ENCODE results near the gene KCNK16. TPM values are rescaled to one million over a fixed set of nuclear protein-coding genes. Genes with fewer than 3 reads are reported as not detected.

Gene KCNK16
- total RNA-seq, 1 experiment from 2014 or later: not detected

DNA sequence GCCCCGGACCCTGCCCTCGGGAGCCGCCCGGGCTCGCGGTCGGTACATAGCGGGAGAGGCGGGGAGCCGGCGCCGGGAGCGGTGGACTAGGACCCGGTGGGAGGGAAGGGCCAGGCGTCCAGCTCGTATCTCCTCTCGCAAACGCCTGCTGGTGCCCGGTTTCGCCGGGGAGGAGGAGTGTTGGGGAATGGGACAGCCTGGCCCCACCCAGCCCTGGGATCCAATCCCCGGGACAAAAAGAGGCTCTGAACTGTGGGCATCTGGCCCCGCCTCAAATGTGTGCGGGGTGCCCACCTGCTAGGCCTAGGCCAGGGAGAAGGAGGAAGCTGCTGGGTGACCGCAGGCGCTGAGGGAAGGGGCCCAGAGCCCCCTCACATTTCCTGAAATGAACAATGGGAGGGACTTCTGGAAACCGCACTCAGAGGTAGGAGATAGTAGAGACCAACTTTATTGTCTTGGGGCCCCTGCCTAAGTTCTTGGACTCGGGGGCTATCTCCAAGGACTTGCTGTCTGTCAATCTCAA lies 8.2 kb downstream of the KCNK16 start, which contains the start of gene KCNK17:
TSS of gene KCNK17 (minus strand) at position 147 of the 523 bp plus-strand sequence. CDS start at position 48, 99 bp downstream.
- Histone ChIP-seq H3K27ac (ENCODE audit: low read length) (no peak within 1 kb of the TSS), H3K9me3 (ENCODE audit: control insufficient read depth, insufficient read depth, low read depth, low read length) (no peaks in the 10 kb centered on the region), H3K4me1 (ENCODE audit: control insufficient read depth, insufficient read depth, low read length) (no peaks in the 10 kb centered on the region), H3K27me3 (ENCODE audit: control insufficient read depth, insufficient read depth, low read length) (no peaks in the 10 kb centered on the region; the same call in 1 of the 2 replicates), H3K36me3 (ENCODE audit: control insufficient read depth, insufficient read depth, low read length) (no peaks in the 10 kb centered on the region), H3K4me3 (ENCODE audit: low read depth in 2 of 2, low read length in 2 of 2) (no peak within 1 kb of the TSS)
- POLR2A ChIA-PET: no interaction called here
- BruUV-seq (replicated peaks): no TSS peak
- in situ Hi-C loops (cut with HindIII; ENCODE audit: low pct_unique_long_range_greater_than_20kb, low sequenced_read_pairs): no loop called here
- intact Hi-C loops (cut with micrococcal nuclease; ENCODE audit: unreplicated experiment): no loop called here
- no peak for TF ChIP-seq SIN3A (IDR thresholded peaks at IDR 0.05; ENCODE audit: borderline replicate concordance, insufficient read depth, low read depth, low read length)
- DNase-seq (ENCODE audit: low read depth, low spot score): no peak
- no peak for ATAC-seq
- CTCF ChIA-PET: no interaction called here

GRCh38 chr6:39313526-39314272 lies 8.8 kb downstream of the KCNK16 start:
- H3K9me3 ChIP-seq (ENCODE audit: control insufficient read depth, insufficient read depth, low read depth, low read length): no peaks in the 10 kb centered on the region
- no peak overlapping the region for H3K4me3 ChIP-seq (ENCODE audit: low read depth in 2 of 2, low read length in 2 of 2)
- POLR2A ChIA-PET: no interaction called here
- H3K36me3 ChIP-seq (ENCODE audit: control insufficient read depth, insufficient read depth, low read length): no peaks in the 10 kb centered on the region
- CTCF ChIA-PET: no interaction called here
- H3K27me3 ChIP-seq (ENCODE audit: control insufficient read depth, insufficient read depth, low read length): no peaks in the 10 kb centered on the region; the same call in 1 of the 2 replicates
- no peak for DNase-seq (ENCODE audit: low read depth, low spot score)
- no peak for TF ChIP-seq TCF7L2 (IDR thresholded peaks at IDR 0.05; ENCODE audit: low read depth, low read length)
- BruUV-seq (replicated peaks): no TSS peak
- in situ Hi-C loops (cut with HindIII; ENCODE audit: low pct_unique_long_range_greater_than_20kb, low sequenced_read_pairs) (no loop called here), intact Hi-C loops (cut with micrococcal nuclease; ENCODE audit: unreplicated experiment) (no loop called here)
- no peak overlapping the region for H3K27ac ChIP-seq (ENCODE audit: low read length)
- no peaks in the 10 kb centered on the region for H3K4me1 ChIP-seq (ENCODE audit: control insufficient read depth, insufficient read depth, low read length)
- no peak for ATAC-seq

GRCh38 chr6:39312912-39313525 lies 9.5 kb downstream of the KCNK16 start:
- in situ Hi-C loops (cut with HindIII; ENCODE audit: low pct_unique_long_range_greater_than_20kb, low sequenced_read_pairs) (no loop called here), intact Hi-C loops (cut with micrococcal nuclease; ENCODE audit: unreplicated experiment) (no loop called here)
- Histone ChIP-seq H3K4me3 (ENCODE audit: low read depth in 2 of 2, low read length in 2 of 2) (no peak overlapping the region), H3K27me3 (ENCODE audit: control insufficient read depth, insufficient read depth, low read length) (no peaks in the 10 kb centered on the region; the same call in 1 of the 2 replicates), H3K9me3 (ENCODE audit: control insufficient read depth, insufficient read depth, low read depth, low read length) (no peaks in the 10 kb centered on the region), H3K36me3 (ENCODE audit: control insufficient read depth, insufficient read depth, low read length) (no peaks in the 10 kb centered on the region), H3K4me1 (ENCODE audit: control insufficient read depth, insufficient read depth, low read length) (no peaks in the 10 kb centered on the region), H3K27ac (ENCODE audit: low read length) (no peak overlapping the region)
- BruUV-seq (replicated peaks): no TSS peak
- ATAC-seq: no peak
- ChIA-PET CTCF (no interaction called here), POLR2A (no interaction called here)
- TF ChIP-seq, protein P1, sequence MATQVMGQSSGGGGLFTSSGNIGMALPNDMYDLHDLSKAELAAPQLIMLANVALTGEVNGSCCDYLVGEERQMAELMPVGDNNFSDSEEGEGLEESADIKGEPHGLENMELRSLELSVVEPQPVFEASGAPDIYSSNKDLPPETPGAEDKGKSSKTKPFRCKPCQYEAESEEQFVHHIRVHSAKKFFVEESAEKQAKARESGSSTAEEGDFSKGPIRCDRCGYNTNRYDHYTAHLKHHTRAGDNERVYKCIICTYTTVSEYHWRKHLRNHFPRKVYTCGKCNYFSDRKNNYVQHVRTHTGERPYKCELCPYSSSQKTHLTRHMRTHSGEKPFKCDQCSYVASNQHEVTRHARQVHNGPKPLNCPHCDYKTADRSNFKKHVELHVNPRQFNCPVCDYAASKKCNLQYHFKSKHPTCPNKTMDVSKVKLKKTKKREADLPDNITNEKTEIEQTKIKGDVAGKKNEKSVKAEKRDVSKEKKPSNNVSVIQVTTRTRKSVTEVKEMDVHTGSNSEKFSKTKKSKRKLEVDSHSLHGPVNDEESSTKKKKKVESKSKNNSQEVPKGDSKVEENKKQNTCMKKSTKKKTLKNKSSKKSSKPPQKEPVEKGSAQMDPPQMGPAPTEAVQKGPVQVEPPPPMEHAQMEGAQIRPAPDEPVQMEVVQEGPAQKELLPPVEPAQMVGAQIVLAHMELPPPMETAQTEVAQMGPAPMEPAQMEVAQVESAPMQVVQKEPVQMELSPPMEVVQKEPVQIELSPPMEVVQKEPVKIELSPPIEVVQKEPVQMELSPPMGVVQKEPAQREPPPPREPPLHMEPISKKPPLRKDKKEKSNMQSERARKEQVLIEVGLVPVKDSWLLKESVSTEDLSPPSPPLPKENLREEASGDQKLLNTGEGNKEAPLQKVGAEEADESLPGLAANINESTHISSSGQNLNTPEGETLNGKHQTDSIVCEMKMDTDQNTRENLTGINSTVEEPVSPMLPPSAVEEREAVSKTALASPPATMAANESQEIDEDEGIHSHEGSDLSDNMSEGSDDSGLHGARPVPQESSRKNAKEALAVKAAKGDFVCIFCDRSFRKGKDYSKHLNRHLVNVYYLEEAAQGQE (IDR thresholded peaks at IDR 0.05; ENCODE audit: insufficient read depth in 1 of 2, low read depth in 2 of 2, low read length in 1 of 2): no peak
- TF ChIP-seq SIN3A (IDR thresholded peaks at IDR 0.05; ENCODE audit: borderline replicate concordance, insufficient read depth, low read depth, low read length) (no peak), POLR2AphosphoS5 (IDR thresholded peaks at IDR 0.05; ENCODE audit: low read depth, low read length) (no peak), TCF7L2 (IDR thresholded peaks at IDR 0.05; ENCODE audit: low read depth, low read length) (no peak), CTCF (IDR thresholded peaks at IDR 0.05) (no peak)
- no peak for DNase-seq (ENCODE audit: low read depth, low spot score)
